Endothelial cell of umbilical vein (primary cell): ENCODE results near the gene POGZ. TPM values are rescaled to one million over a fixed set of nuclear protein-coding genes. Genes with fewer than 3 reads are reported as not detected.

Experiments
- BruUV-seq: library from RNA; stranded (reverse); fragments of 400-500 nt; replicated peaks from 2 replicates; lab custom pipeline; 2021; lab: Mats Ljungman, UMichigan
- CTCF ChIA-PET: fragments of 300-600, 350-600 bp; sonication (Branson Sonifier 250); formaldehyde crosslinking; loops from one replicate; lab custom pipeline; 2021; ENCODE audit warnings: antibody characterized with exemption, inconsistent platforms; lab: Charles Lee
- POLR2A ChIA-PET: fragments of 300-600, 350-600 bp; sonication (Branson Sonifier 250); formaldehyde crosslinking; loops from one replicate; lab custom pipeline; 2021; ENCODE audit warnings: antibody characterized with exemption, inconsistent platforms; lab: Charles Lee
- DNase-seq: peaks from one replicate; pipeline ENCODE4 v3.0.0-alpha.2; 2011; ENCODE audit warnings: low read depth, low spot score
- FAIRE-seq: peaks from 2 replicates; lab custom pipeline; 2011; peaks lifted over from hg19 to GRCh38; lab: Jason Lieb, UNC
- H2AFZ ChIP-seq: 2 replicates; pipeline ENCODE4 v1.6.0; 2012; ENCODE audit warnings: low read depth, low read length, control low read depth, inconsistent platforms
- H3K27ac ChIP-seq: 2 replicates; pipeline ENCODE4 v1.5.1; 2011; ENCODE audit warnings: low read depth, mild to moderate bottlenecking, control low read depth, low read length, moderate library complexity; ENCODE audit not compliant: insufficient read depth
- H3K27me3 ChIP-seq, 2 experiments: 2 replicates each; pipeline versions ENCODE4 v1.6.0 to v1.6.1; 2011; ENCODE audit warnings: low read length in 2 of 2, mixed read lengths in 1 of 2; ENCODE audit not compliant: control insufficient read depth in 2 of 2, insufficient read depth in 2 of 2
- H3K36me3 ChIP-seq, 2 experiments: 2 replicates in 1 of 2; 3 replicates in 1 of 2; pipeline ENCODE4 v1.5.1; 2011; ENCODE audit warnings: low read length in 2 of 2, mild to moderate bottlenecking in 1 of 2, moderate library complexity in 1 of 2; ENCODE audit not compliant: control insufficient read depth in 2 of 2, insufficient read depth in 2 of 2; ENCODE audit errors: extremely low read depth in 1 of 2
- H3K4me1 ChIP-seq: 3 replicates; pipeline ENCODE4 v1.5.1; 2011; ENCODE audit warnings: mild to moderate bottlenecking, low read length; ENCODE audit not compliant: control insufficient read depth, insufficient read depth; ENCODE audit errors: extremely low read depth
- H3K4me2 ChIP-seq: 2 replicates; pipeline ENCODE4 v1.6.1; 2011; ENCODE audit warnings: low read length, control low read depth, mixed read lengths; ENCODE audit not compliant: insufficient read depth
- H3K4me3 ChIP-seq, 3 experiments: fragments of 200-600 bp in 1 of 3; sonication (generic), shearing (Covaris generic) in 1 of 3; replicated peaks in 1 of 3; 2 replicates each; pipeline ENCODE4 v1.5.1; 2011 to 2016; ENCODE audit warnings: control low read depth in 3 of 3, low read length in 3 of 3, mild to moderate bottlenecking in 2 of 3, inconsistent platforms in 1 of 3, low read depth in 1 of 3, moderate library complexity in 1 of 3; ENCODE audit not compliant: insufficient read depth in 1 of 3
- H3K79me2 ChIP-seq: 2 replicates; pipeline ENCODE4 v1.6.0; 2012; ENCODE audit warnings: low read length, inconsistent platforms; ENCODE audit not compliant: control insufficient read depth, insufficient read depth
- H3K9ac ChIP-seq: replicated peaks from 2 replicates; pipeline ENCODE3; 2011; ENCODE audit warnings: low read length, control low read depth; ENCODE audit not compliant: insufficient read depth; ENCODE audit errors: extremely low read depth
- H3K9me1 ChIP-seq: replicated peaks from 3 replicates; pipeline ENCODE4 v1.6.0; 2011; ENCODE audit warnings: mild to moderate bottlenecking, low read length; ENCODE audit not compliant: control insufficient read depth, insufficient read depth; ENCODE audit errors: extremely low read depth
- H3K9me3 ChIP-seq: replicated peaks from 2 replicates; pipeline ENCODE4 v1.5.1; 2012; ENCODE audit warnings: low read length, inconsistent platforms; ENCODE audit not compliant: control insufficient read depth, insufficient read depth
- H4K20me1 ChIP-seq: replicated peaks from 2 replicates; pipeline ENCODE3; 2011; ENCODE audit warnings: mild to moderate bottlenecking, low read length; ENCODE audit not compliant: control insufficient read depth, insufficient read depth; ENCODE audit errors: extremely low read depth
- CTCF ChIP-seq, 2 donors: IDR thresholded peaks; 1 replicate in 1 of 2; 2 replicates in 1 of 2; pipeline ENCODE4 v1.5.1; 2011; ENCODE audit warnings: low read length in 2 of 2, mild to moderate bottlenecking in 2 of 2, moderate library complexity in 2 of 2, control low read depth in 1 of 2, inconsistent platforms in 1 of 2, low read depth in 1 of 2; ENCODE audit not compliant: insufficient read depth in 1 of 2; ENCODE audit errors: extremely low read depth in 1 of 2
- EZH2 ChIP-seq: IDR thresholded peaks from 2 replicates; pipeline ENCODE4 v1.6.1; 2012; ENCODE audit warnings: borderline replicate concordance, low read depth, mild to moderate bottlenecking, moderate library complexity, low read length, inconsistent platforms; ENCODE audit not compliant: severe bottlenecking
- FOS ChIP-seq: IDR thresholded peaks from 2 replicates; pipeline ENCODE4 v1.6.1; 2011; ENCODE audit warnings: mild to moderate bottlenecking, low read length, moderate library complexity, borderline replicate concordance; ENCODE audit not compliant: insufficient read depth
- GATA2 ChIP-seq: IDR thresholded peaks from 2 replicates; pipeline ENCODE4 v1.7.0; 2011; ENCODE audit warnings: low read depth, mild to moderate bottlenecking, moderate library complexity, mixed read lengths, low read length; ENCODE audit not compliant: insufficient read length, insufficient read depth
- JUN ChIP-seq: IDR thresholded peaks from 2 replicates; pipeline ENCODE4 v1.6.1; 2011; ENCODE audit warnings: borderline replicate concordance, low read depth; ENCODE audit not compliant: insufficient read length, insufficient read depth
- MAX ChIP-seq: IDR thresholded peaks from 2 replicates; pipeline ENCODE4 v1.6.1; 2011; ENCODE audit not compliant: insufficient read depth, insufficient read length
- MYC ChIP-seq: IDR thresholded peaks from one replicate; pipeline ENCODE4 v1.6.1; 2011; ENCODE audit warnings: mild to moderate bottlenecking, low read depth, low read length
- POLR2A ChIP-seq: IDR thresholded peaks from 2 replicates; pipeline ENCODE4 v1.6.1; 2012; ENCODE audit warnings: low read depth, mild to moderate bottlenecking, control low read depth, low read length
- POLR2AphosphoS5 ChIP-seq: IDR thresholded peaks from 2 replicates; pipeline ENCODE4 v1.6.1; 2012; ENCODE audit warnings: low read depth, mild to moderate bottlenecking, control low read depth, low read length, moderate library complexity; ENCODE audit not compliant: insufficient read depth
- dilution Hi-C: fragments of 300-500 bp; cut with MboI; formaldehyde crosslinking; loops from one replicate; pipeline ENCODE4 v1.15.0; 2019; ENCODE audit warnings: low sequenced_read_pairs; ENCODE audit not compliant: extremely low pct_ligation_motif_present
- intact Hi-C: fragments of 100-400 bp; cut with micrococcal nuclease; formaldehyde crosslinking; loops from one replicate; pipeline ENCODE4 v1.10.0; 2022
- polyA plus RNA-seq, 4 experiments: library from polyadenylated mRNA; depleted of rRNA in 3 of 4; stranded (reverse) in 3 of 4; unstranded in 1 of 4; fragments of >200 nt; gene quantifications; 2 replicates each; pipeline versions ENCODE4 v1.2.1 to v1.2.3, GENCODE V29; 2011 to 2012; ENCODE audit warnings: missing spikeins in 1 of 4
- total RNA-seq: library from RNA; stranded (reverse); gene quantifications from 2 replicates; pipeline ENCODE4 v1.2.3, GENCODE V29; 2021

The POGZ gene
- total and polyA plus RNA-seq, 2 donors (not counting 3 experiments of a cell fraction or from before 2014, with no cell fraction given) = 50.7 to 96.7 TPM

- Histone ChIP-seq H3K79me2 (no peaks in the 10 kb centered on the region), H3K9ac (no peak overlapping the region), H3K4me3 (no peak overlapping the region), H3K27ac (no peak overlapping the region), H3K9me3 (no peaks in the 10 kb centered on the region), H2AFZ (no peak overlapping the region), H3K4me2 (no peak overlapping the region), H3K9me1 (no peaks in the 10 kb centered on the region), H3K36me3 (no peaks in the 10 kb centered on the region), H3K4me1 (peaks cover 13% of the 10 kb centered on the region), H3K27me3 (no peaks in the 10 kb centered on the region), H4K20me1 (no peaks in the 10 kb centered on the region)
- FAIRE-seq = no peak
- intact Hi-C loops (no loop called here), dilution Hi-C loops (no loop called here)
- TF ChIP-seq EZH2 (no peak), FOS (no peak), CTCF (IDR thresholded peaks at IDR 0.05; ENCODE audit: extremely low read depth in 1 of 2, insufficient read depth in 1 of 2, low read depth in 1 of 2, low read length in 2 of 2) (no peak), JUN (no peak), GATA2 (no peak), POLR2AphosphoS5 (no peak), MAX (no peak), MYC (no peak), POLR2A (no peak)
- BruUV-seq = no TSS peak
- no peak for DNase-seq
- POLR2A ChIA-PET = interaction anchor here (0.6 kb wide), 1 partner anchor 33 kb away, joined by 3 read pairs; the partner anchor contains the start of gene POGZ
- CTCF ChIA-PET = interaction anchor here (1.3 kb wide), 1 partner anchor 13 kb away, joined by 3 read pairs; no protein-coding TSS in a partner anchor
Measured at GRCh38 chr1:151492120-151492519, 32.8 kb upstream of the POGZ start.
